Activated CD8-positive, alpha-beta memory T cell treated with anti-CD3 and anti-CD28 coated beads for 36 hours (primary cell): ENCODE results near the gene THADA. TPM values are rescaled to one million over a fixed set of nuclear protein-coding genes. Genes with fewer than 3 reads are reported as not detected.

Experiments
- CTCF ChIA-PET: fragments of 350-600 bp; sonication (Branson Sonifier 250); formaldehyde crosslinking; loops from one replicate; lab custom pipeline; 2021; ENCODE audit warnings: antibody characterized with exemption; lab: Charles Lee
- POLR2A ChIA-PET: fragments of 350-600 bp; sonication (Branson Sonifier 250); formaldehyde crosslinking; loops from one replicate; lab custom pipeline; 2021; ENCODE audit warnings: antibody characterized with exemption; lab: Charles Lee
- total RNA-seq, 2 experiments: library from RNA; stranded (reverse); gene quantifications; one replicate each; pipeline ENCODE4 v1.2.3, GENCODE V29; 2021

The THADA gene
- total RNA-seq, 2 experiments from 2014 or later: 52.7 to 54.2 TPM

DNA sequence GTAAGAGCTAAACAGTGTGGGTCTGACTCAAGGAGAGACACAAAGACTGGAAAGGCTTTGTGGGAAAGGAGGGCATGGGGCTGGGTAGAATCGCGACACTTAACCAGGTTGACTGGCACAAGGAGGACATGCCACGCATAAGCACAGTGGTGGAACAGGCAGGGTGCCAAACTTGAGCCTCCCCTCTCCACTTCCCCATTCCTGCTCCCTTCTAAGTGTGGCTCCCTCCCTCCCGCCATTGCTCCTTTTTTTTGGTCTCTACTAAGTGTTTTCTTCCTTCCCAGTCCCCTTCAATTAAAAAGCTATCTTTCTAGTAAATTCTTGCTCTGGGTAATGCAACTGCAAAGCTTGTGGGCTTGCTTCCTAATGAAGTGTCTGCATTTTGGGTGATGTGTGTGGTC is 329.1 kb downstream of the THADA start:
- POLR2A ChIA-PET: no interaction called here
- CTCF ChIA-PET: no interaction called here

DNA sequence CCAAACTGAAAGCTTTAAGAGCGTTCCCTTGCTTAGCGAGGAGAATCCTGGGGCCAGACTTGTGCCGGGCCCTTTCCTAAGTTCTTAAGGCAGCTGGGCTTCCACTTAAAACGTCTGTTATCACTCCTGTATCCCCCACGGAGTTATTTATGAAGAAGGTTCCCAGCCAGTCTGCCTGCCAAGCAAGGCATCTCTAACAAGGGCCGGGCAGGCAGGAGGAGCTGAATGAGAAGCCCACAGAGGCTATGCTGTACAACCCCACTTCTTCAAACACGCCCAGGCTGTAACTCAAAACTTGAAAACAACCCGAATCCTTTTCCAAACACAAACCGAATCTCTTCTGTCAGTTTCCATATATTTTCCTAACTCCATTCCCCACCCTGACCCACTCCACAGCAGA is 330.4 kb downstream of the THADA start:
- CTCF ChIA-PET: no interaction called here
- POLR2A ChIA-PET: no interaction called here

DNA sequence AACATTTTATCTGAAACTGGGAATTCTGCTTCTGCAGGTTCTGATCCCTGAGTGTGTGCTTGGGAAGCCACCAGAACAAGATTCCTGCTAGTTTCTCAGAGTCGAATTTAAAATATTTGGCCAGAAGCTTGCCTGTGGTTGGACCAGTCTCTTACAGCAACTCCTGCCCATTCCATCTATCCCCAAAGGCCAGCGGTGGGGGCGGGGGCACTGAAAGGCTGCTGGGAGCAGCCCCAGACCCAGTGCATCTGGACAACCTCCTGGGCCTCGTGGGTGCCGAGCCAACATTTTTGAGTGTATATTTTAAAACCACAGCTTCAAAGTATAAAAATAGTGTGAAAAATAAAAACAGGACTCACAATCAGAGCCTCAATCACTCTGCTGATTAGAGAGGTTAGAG is 330.8 kb downstream of the THADA start:
- ChIA-PET CTCF (no interaction called here), POLR2A (no interaction called here)

DNA sequence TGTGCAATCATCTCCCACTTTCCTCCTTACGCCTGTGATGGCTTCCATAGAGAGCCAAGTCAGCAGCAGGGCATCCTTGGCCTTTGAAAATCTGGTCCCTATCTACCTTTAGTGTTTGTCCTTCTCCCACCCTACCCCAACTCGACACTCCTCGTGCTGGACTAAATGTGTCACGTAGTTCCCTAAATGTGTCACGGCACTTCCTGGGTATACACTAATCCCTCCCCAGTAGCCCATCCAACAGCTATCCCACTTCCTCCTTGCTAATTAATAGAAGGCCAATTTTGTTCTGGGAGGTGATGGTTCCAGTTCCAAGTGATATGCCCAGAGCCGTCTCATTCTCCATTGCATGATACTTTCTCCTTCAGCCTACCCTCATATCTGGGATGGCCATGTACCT is 332.9 kb downstream of the THADA start:
- ChIA-PET POLR2A (interaction anchor here (0.5 kb wide), 1 partner anchor 588 kb away, joined by 10 read pairs; no protein-coding TSS in a partner anchor), CTCF (no interaction called here)

DNA sequence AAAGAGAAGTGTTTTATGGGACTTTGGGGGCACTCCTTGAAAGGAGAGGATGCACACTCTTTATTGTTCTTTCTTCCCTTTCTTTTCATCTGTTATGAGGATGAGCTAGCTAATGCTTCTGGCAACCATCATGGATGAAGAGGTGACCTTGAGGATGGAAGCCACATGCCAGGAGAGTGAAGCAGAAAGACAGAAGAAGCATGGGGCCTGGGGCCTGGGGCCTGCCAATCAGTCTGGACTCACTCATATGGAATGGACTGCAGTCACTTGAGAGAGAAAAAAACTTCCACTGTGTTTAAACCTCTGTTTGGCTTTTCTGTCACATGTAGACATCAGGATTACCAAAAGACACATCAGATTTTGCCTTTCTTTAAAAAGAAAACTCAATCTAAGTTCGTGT is 333.6 kb downstream of the THADA start:
- ChIA-PET POLR2A (no interaction called here), CTCF (no interaction called here)

DNA sequence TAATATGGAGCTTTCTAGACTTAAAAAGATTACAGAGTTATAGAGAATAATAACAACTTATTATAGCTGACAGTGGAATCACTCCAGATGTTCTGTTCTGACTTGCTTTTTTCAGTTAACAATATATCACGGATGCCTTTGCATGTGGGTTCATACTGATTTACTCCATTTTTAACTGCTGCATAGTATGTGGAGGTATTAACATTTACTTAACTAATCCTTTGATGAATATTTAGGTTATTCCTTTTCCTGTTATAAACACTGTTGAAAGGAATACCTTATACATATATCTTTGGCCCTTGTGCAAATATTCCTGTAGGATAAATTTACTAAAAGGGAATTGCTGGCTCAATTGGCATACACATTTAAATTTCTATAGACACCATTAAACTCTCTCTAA is 336.3 kb downstream of the THADA start:
- ChIA-PET POLR2A (no interaction called here), CTCF (no interaction called here)

DNA sequence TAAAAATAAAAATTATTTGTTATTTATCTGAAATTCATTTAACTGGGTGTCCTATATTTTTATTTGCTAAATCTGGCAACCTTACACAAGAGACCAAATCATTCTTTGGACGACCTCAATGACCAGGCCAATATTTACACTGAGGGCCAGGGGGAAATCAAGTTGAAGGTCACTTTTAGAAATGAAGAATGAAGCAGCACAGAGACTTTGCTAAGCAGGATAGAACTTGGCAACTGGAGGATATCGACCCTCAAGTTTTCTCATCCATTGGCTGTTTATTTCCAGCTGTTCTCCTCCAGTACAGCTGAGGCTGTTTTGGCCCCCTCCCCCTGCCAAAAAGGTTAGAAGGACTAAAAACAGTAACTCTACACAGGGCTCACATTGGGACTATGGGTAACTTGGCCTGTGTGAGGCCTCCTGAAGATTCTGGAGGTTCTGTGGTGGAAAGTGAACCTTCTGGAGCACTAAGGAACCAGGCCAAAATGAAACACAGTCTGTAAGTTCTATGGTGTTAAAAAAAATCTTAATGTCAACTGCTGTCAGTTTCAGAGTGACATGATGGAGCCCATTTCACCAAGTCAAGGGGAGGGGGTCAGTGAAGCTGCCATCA is 337.2 kb downstream of the THADA start:
- ChIA-PET CTCF (no interaction called here), POLR2A (no interaction called here)

DNA sequence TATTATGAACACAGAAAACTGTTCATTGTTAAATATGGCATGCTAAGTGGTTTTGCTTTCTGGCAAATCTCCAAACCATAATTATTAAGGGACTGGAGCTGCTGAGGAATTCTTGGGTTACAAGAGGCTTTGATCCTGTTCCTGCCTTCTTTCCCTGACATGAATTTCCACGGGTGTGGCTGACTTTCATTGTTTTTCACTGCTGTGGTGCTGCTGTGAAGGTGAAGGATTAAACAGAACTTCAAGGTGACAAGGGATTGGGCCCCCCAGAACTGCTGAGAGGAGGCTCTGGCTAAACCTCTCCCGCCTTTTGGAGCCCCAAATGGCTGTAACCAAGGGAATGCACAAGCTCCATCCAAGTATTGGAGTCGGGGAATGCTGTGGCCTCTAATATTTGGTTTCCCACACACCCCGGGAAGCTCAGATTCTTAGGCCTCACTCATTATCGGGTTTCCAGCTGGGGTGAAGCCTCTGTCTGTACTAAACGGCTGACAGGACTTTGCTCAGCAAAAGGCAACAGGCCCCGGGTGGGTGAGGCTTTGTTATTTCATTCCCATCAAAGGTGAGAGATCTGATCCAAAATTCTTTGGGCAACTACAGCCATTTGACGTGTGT is 340.4 kb downstream of the THADA start:
- ChIA-PET POLR2A (no interaction called here), CTCF (no interaction called here)

DNA sequence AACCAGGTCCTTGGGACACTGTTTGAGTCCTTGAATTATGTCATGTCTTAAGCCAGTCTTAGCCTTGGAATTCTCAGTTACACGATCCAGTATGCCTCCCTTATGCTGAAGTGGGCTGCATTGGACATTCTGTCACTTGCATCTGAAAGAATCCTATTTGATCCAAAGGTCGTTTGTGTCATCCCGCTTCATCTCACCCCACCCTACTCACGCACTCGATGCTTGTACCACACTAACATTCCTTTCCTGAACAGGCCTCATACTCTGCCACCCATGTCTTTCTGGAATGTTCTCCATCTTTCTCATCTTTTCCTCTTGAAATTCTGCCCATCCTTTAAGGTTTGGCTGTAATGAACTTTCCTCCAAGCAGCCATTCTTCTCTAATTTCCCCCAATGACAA is 341.5 kb downstream of the THADA start:
- POLR2A ChIA-PET: no interaction called here

DNA sequence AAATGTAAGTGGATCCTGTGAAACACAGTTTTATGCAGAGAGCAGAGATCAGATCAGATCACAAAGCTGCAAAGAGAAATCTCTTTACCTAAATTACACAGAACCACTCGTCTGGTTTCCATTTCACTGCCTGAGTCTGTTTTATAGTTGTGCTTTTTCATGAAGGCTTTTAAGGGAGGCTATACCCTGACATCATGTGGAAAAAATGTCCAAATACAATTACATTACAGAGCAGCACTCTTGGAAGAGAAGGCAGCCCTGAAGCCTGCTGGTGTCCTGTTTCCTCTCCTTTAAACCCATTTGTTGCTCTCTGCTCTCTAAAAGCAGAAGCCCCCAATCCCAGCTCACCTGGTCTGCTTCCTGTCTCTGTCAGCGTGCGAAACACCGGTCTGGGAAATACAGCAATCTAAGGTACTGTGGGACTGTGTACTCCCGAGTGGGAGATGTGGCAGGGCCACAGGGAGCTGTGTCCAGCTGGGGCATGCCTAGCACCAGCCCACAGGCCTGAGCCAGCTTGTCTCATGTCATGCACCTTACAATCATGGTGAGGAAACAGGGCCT is 344.6 kb downstream of the THADA start:
- ChIA-PET POLR2A (no interaction called here), CTCF (no interaction called here)

More for the DNA sequence above, 341.5 kb downstream of the THADA start:
- CTCF ChIA-PET: no interaction called here

DNA sequence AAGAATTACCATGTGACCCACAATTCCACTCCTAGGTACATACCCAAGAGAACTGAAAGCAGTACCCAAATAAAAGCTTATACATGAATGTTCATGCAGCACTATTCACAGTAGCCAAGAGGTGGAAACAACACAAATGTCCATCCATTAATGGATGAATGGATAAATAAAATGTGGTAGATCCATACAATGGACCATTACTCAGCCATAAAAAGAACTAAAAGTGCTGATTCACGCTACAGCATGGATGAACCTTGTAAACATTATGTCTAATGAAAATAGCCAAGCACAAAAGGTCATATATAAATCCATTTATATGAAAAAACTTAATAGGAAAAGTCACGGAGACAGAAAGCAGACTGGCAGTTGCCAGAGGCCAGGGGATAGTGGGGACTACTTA is 345.8 kb downstream of the THADA start:
- CTCF ChIA-PET: no interaction called here
- POLR2A ChIA-PET: no interaction called here

DNA sequence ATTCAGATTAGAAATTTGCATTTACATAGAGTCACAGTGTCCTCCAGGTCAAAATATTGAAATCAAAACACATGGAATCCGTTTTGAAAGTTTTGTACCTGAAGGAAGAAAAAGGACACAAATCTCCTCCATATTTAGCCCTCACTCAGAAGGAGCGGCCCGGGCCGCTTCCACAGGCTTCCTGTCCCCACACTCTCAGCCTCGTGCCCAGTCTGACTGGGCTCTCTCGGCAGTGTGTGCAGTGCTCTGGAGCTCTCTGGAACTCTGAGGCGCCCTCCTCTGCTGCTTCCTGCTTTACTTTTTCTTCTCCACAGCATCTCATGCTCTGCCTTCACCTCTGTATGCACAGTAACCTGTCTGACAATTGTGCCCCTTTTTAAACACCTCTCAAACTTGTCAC is 347.2 kb downstream of the THADA start:
- CTCF ChIA-PET: no interaction called here
- POLR2A ChIA-PET: no interaction called here

DNA sequence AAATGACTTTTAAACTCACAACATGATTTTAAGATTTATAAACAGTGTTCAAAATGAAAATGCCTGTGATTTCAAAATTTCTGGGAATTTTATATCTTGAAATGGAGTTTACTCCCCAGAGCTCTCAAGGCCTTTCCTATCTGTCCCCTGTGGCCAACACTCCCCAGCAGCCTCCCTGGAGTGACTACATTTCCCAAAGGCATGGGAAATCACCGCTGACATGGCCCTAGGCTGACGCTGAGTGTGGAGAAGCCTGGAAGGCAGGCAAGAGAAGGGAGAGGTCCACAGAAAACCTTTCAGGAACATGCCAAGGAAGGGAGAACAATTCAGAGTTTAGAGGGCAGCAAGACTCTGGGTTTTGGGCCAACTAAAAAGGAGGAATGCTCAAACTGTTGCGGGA is 349.2 kb downstream of the THADA start:
- POLR2A ChIA-PET: no interaction called here
- CTCF ChIA-PET: no interaction called here

DNA sequence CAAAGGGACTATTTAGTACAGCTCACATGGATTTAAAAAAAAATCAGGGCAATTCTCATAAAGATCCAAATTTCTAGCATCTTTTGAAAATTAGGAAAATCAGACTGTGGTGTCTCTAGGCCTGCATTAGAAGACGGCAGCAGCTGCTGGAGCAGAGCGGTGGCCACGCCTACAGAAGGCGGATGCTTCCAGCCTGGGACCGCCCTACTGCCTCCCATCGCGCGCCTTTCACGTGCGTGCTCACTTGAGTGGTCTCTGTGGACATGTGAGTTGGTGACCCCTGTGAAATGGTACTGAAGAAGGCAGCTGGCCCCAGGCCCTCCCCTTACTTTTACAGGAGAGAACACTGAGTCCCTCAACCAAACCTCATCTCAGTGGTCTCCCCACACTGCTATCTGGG is 354.3 kb downstream of the THADA start:
- ChIA-PET POLR2A (no interaction called here), CTCF (interaction anchor here (0.5 kb wide), 1 partner anchor 107 kb away, joined by 3 read pairs; no protein-coding TSS in a partner anchor)

DNA sequence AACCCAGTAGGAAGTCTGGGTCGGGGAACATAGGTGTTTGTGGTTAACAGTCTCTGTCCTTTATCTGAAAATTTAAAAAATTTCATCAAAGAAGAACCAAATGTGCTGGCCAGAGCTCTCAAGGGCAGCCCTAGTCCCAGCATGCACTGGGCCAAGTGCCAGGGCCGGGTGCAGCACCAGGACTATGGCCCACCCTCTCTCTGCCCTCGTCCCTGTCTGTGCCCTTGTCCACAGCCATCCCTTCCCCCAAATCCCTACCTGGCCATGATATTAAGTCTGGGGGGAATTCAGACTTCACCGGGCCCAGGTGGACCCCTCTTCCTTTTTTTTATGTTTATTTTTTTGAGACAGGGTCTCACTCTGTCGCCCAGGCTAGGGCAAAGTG is 355.1 kb downstream of the THADA start:
- ChIA-PET POLR2A (no interaction called here), CTCF (interaction anchor here (0.5 to 1.2 kb wide), 4 partner anchors 106 to 167 kb away, joined by 3 to 4 read pairs (median 4); no protein-coding TSS in a partner anchor)

DNA sequence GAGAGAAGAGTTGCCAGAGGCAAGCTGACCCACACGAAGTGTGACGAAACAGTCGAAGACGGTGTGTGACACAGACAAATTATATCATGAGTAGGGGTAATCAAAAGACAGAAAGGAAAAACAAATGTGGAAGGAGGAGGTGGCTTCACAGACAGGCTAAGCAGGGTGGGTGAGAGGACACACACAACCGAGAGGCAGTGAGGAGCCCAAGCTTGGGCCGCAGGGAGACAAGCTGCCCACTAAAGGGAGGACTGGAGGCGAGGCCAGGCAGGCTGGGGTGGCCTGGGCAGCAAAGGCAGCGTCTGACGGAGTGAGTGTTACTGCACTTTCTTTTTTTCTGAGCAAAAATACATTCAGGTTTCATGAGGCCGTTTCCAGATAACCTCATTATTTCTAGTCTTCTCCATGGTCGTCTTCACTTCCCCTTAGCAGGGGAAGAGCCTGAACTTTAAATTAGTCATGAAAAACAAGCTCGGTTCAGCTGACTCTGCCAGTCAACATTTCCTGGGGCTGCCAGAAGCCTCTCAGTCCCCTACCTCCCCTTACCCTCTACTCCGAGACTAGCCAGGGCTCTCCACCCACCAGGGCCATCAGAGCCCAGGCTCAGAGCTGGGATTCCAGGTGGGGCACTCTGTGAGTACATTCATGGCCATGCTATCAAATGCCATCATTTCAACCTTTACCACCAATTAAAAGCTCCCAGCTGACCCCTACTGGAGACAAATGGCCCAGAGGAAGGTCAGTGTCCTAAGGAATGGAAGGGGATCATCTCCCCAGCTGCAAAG is 355.7 kb downstream of the THADA start:
- ChIA-PET CTCF (interaction anchor here (0.5 to 1.3 kb wide), 5 partner anchors 11 to 230 kb away, joined by 3 to 4 read pairs (median 4); no protein-coding TSS in a partner anchor), POLR2A (no interaction called here)

DNA sequence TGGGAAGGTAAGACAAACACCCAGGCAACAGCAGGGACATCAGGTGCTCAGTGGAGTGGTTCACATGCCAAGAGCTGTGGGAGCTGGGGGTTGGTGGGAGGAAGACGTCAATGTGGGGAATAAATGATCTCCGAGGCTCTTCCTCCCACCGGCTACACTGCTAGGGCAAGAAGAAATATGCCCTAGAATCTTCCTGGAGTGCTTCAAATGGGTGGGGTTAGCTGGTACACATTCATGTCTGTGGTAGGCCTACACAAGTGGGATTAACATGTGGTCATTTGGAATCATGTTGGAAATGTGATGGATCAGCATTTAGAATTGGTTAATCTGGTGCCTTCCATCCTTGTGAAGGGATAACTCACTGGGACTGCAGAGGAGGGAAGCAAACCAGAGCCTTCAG is 357.0 kb downstream of the THADA start:
- ChIA-PET POLR2A (no interaction called here), CTCF (interaction anchor here (0.9 to 1.3 kb wide), 2 partner anchors 10 to 112 kb away, joined by 3 to 4 read pairs; no protein-coding TSS in a partner anchor)

DNA sequence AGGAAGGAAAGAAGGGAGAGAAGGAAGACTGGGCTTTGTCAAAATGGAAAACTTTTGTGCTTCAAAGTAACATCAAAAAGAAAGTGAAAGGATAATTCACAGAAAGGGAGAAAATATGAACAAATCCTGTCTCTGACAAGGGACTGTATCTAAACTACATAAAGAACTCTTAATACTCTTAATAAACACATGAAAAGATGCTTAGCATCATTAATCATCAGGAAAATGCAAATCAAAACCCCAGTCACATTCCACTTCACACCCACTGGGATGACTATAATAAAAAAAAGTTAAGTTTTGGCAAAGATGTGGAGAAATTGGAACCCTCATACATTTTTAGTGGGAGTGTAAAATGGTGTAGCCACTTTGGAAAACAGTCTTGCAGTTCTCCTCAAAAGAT is 357.7 kb downstream of the THADA start:
- ChIA-PET CTCF (interaction anchor here (0.9 kb wide), 1 partner anchor 111 kb away, joined by 3 read pairs; no protein-coding TSS in a partner anchor), POLR2A (no interaction called here)

DNA sequence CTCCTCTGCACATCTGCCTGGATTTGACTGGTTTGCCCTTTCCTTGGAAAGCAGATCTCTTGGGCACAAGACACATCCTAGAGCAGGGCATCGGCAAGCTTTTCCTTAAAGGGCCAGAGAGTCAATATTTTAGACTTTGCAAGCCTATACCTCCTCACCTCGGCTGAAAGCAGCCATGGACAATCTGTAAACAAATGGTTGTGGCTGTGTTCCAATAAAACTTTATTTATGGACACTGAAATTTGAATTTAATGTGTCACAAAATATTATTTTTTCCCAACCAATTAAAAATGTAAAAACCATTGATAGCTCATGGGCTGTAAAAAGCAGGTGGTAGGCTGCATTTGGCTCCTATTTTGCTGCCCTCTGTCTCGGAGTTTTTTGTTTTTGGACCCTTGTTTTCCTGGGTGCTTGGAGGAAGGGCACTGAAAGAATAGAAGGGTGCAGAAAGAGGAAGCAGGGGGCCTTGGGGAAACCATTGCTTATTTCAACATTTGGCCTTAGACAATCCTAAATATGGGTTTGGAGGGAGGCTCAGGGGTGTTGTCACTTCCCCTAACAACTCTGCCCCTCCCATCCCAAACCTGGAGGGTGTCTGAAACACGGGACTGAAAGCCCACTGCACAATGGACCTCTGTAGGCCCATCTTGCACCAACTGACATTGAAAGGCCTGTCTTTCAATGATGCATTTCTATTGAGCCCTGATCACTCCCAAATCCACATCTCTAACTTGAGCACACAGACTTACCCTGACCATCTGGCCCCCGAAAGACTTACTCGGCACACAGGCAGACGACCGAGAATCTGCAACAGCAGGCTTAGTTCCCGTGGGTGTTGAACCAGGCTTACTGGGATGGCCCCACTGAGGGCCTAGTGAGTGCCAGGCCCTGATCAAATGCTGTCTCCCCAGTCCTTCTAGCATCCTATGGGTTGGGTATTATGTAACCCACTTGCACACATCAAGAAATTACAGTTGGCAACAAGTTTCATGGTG is 362.3 kb downstream of the THADA start:
- POLR2A ChIA-PET: no interaction called here

More for the DNA sequence above, 362.3 kb downstream of the THADA start:
- CTCF ChIA-PET: no interaction called here
